SK-N-SH treated with all-trans-retinoic acid at 6 μM for 48 hours (cell line): ENCODE results near the gene RIPK4.

Experiments
- ATAC-seq: fragments of 200-7000 bp; cut with Tn5 transposase; 3 replicates; pipeline ENCODE4 v1.9.1; 2020; ENCODE audit warnings: mild to moderate bottlenecking, moderate library complexity
- ARNTL ChIP-seq: fragments of 450-650 bp; formaldehyde crosslinking; IDR thresholded peaks from 2 replicates; pipeline ENCODE4 v1.5.0; 2020; ENCODE audit warnings: low read depth, mild to moderate bottlenecking, moderate library complexity, borderline replicate concordance
- BACH2 ChIP-seq: fragments of 250-450 bp; sonication (Bioruptor Pico); IDR thresholded peaks from 2 replicates; pipeline ENCODE4 v1.9.0; 2021; ENCODE audit warnings: mild to moderate bottlenecking, borderline replicate concordance
- CREB5 ChIP-seq: fragments of 250-450 bp; sonication (Bioruptor Pico); IDR thresholded peaks from 2 replicates; pipeline ENCODE4 v1.5.1; 2020; ENCODE audit warnings: low read depth, mild to moderate bottlenecking, moderate library complexity
- CSDC2 ChIP-seq: fragments of 250-450 bp; sonication (Bioruptor Pico); IDR thresholded peaks from 2 replicates; pipeline ENCODE4 v1.5.0; 2020; ENCODE audit warnings: mild to moderate bottlenecking, moderate library complexity
- CSRNP3 ChIP-seq: fragments of 250-450 bp; sonication (Bioruptor Pico); IDR thresholded peaks from 2 replicates; pipeline ENCODE4 v1.5.1; 2021; ENCODE audit warnings: mild to moderate bottlenecking, moderate library complexity
- ESRRG ChIP-seq: fragments of 250-450 bp; sonication (Bioruptor Pico); IDR thresholded peaks from 2 replicates; pipeline ENCODE4 v1.6.1; 2021; ENCODE audit warnings: mild to moderate bottlenecking
- GLIS3 ChIP-seq: fragments of 250-450 bp; sonication (Bioruptor Pico); IDR thresholded peaks from 2 replicates; pipeline ENCODE4 v1.5.0; 2020; ENCODE audit warnings: mild to moderate bottlenecking, moderate library complexity
- ISL1 ChIP-seq: fragments of 250-450 bp; sonication (Bioruptor Pico); IDR thresholded peaks from 2 replicates; pipeline ENCODE4 v2.1.2; 2022; ENCODE audit warnings: mild to moderate bottlenecking, moderate library complexity
- OSR1 ChIP-seq: fragments of 250-450 bp; sonication (Bioruptor Pico); IDR thresholded peaks from 2 replicates; pipeline ENCODE4 v1.8.0; 2022; ENCODE audit warnings: moderate library complexity, mild to moderate bottlenecking, inconsistent platforms
- PATZ1 ChIP-seq: fragments of 250-450 bp; sonication (Bioruptor Pico); IDR thresholded peaks from 2 replicates; pipeline ENCODE4 v1.8.0; 2020; ENCODE audit warnings: mild to moderate bottlenecking, moderate library complexity, borderline replicate concordance
- POU6F1 ChIP-seq: fragments of 250-450 bp; sonication (Bioruptor Pico); IDR thresholded peaks from 2 replicates; pipeline ENCODE4 v1.8.0; 2021; ENCODE audit warnings: low read depth, mild to moderate bottlenecking, moderate library complexity, borderline replicate concordance
- PPARA ChIP-seq: fragments of 250-450 bp; sonication (Bioruptor Pico); IDR thresholded peaks from 2 replicates; pipeline ENCODE4 v1.5.0; 2020; ENCODE audit warnings: mild to moderate bottlenecking, borderline replicate concordance
- RARB ChIP-seq: fragments of 250-450 bp; sonication (Bioruptor Pico); IDR thresholded peaks from 2 replicates; pipeline ENCODE4 v1.8.0; 2021; ENCODE audit warnings: mild to moderate bottlenecking, moderate library complexity
- SNAI2 ChIP-seq: fragments of 250-450 bp; sonication (Bioruptor Pico); IDR thresholded peaks from 2 replicates; pipeline ENCODE4 v1.5.0; 2020; ENCODE audit warnings: mild to moderate bottlenecking, moderate library complexity
- TCF4 ChIP-seq: fragments of 250-450 bp; sonication (Bioruptor Pico); IDR thresholded peaks from 2 replicates; pipeline ENCODE4 v1.8.0; 2021; ENCODE audit warnings: mild to moderate bottlenecking, moderate library complexity, borderline replicate concordance
- TOX ChIP-seq: fragments of 250-450 bp; sonication (Bioruptor Pico); IDR thresholded peaks from 2 replicates; pipeline ENCODE4 v1.8.0; 2021; ENCODE audit warnings: mild to moderate bottlenecking, moderate library complexity, borderline replicate concordance
- TSHZ2 ChIP-seq: fragments of 250-450 bp; sonication (Bioruptor Pico); IDR thresholded peaks from 2 replicates; pipeline ENCODE4 v1.5.0; 2020; ENCODE audit warnings: mild to moderate bottlenecking, moderate library complexity
- ZC3H10 ChIP-seq: fragments of 250-450 bp; sonication (Bioruptor Pico); IDR thresholded peaks from 2 replicates; pipeline ENCODE4 v1.5.1; 2021; ENCODE audit warnings: mild to moderate bottlenecking, moderate library complexity
- ZFP30 ChIP-seq: fragments of 450-650 bp; formaldehyde crosslinking; IDR thresholded peaks from 2 replicates; pipeline ENCODE4 v1.5.0; 2022; ENCODE audit warnings: mild to moderate bottlenecking, moderate library complexity
- ZNF565 ChIP-seq: fragments of 450-650 bp; formaldehyde crosslinking; conservative IDR thresholded peaks from 2 replicates; pipeline ENCODE4 v1.5.0; 2020; ENCODE audit warnings: low read depth, mild to moderate bottlenecking, moderate library complexity
- ZNF70 ChIP-seq: fragments of 450-650 bp; formaldehyde crosslinking; IDR thresholded peaks from 2 replicates; pipeline ENCODE4 v1.5.0; 2020; ENCODE audit warnings: mild to moderate bottlenecking, moderate library complexity
- ZNF8 ChIP-seq: fragments of 450-650 bp; formaldehyde crosslinking; IDR thresholded peaks from 2 replicates; pipeline ENCODE4 v1.5.0; 2020; ENCODE audit warnings: mild to moderate bottlenecking, moderate library complexity

RIPK4 gene

GRCh38 chr21:41743321-41744027, 23.4 kb downstream of the RIPK4 start:
- TF ChIP-seq ZNF8 (CRISPR knock-in tag) (no peak), CREB5 (CRISPR knock-in tag) (no peak), ZNF70 (CRISPR knock-in tag) (no peak), SNAI2 (CRISPR knock-in tag) (no peak), TCF4 (CRISPR knock-in tag) (no peak), CSRNP3 (CRISPR knock-in tag) (no peak), ISL1 (no peak), ZFP30 (CRISPR knock-in tag) (no peak), CSDC2 (CRISPR knock-in tag) (no peak), PATZ1 (CRISPR knock-in tag) (no peak), RARB (CRISPR knock-in tag) (no peak), TSHZ2 (no peak), BACH2 (CRISPR knock-in tag) (no peak), OSR1 (CRISPR knock-in tag) (no peak), POU6F1 (CRISPR knock-in tag) (no peak), ZNF565 (CRISPR knock-in tag) (no peak), ZC3H10 (CRISPR knock-in tag) (no peak)
- ATAC-seq: no peak

GRCh38 chr21:41742073-41742875, 24.6 kb downstream of the RIPK4 start:
- ATAC-seq: no peak
- no peak for TF ChIP-seq GLIS3 (CRISPR knock-in tag)
- no peak for TF ChIP-seq PPARA
- no peak for TF ChIP-seq PATZ1 (CRISPR knock-in tag)
- no peak for TF ChIP-seq ZNF8 (CRISPR knock-in tag)
- TF ChIP-seq SNAI2 (CRISPR knock-in tag): no peak
- TF ChIP-seq ZC3H10 (CRISPR knock-in tag): no peak
- TF ChIP-seq ARNTL (CRISPR knock-in tag): no peak
- no peak for TF ChIP-seq CREB5 (CRISPR knock-in tag)
- TF ChIP-seq ZNF565 (CRISPR knock-in tag): no peak
- no peak for TF ChIP-seq ESRRG (CRISPR knock-in tag)
- no peak for TF ChIP-seq BACH2 (CRISPR knock-in tag)
- no peak for TF ChIP-seq TCF4 (CRISPR knock-in tag)
- no peak for TF ChIP-seq RARB (CRISPR knock-in tag)
- TF ChIP-seq POU6F1 (CRISPR knock-in tag): no peak
- TF ChIP-seq ISL1: no peak
- no peak for TF ChIP-seq TOX (CRISPR knock-in tag)
